HEK293T (cell line): ENCODE results near the gene HNRNPLL.

Experiments used
- BHLHE40 ChIP-seq: fragments of 450-650 bp; IDR thresholded peaks from 2 replicates; pipeline ENCODE4 v1.6.1; 2016; ENCODE audit warnings: mild to moderate bottlenecking, moderate library complexity, borderline replicate concordance
- HDGF ChIP-seq: fragments of 450-650 bp; IDR thresholded peaks from 2 replicates; pipeline ENCODE4 v1.6.1; 2017; ENCODE audit warnings: antibody characterized with exemption, borderline replicate concordance
- SP1 ChIP-seq: fragments of 450-650 bp; IDR thresholded peaks from 2 replicates; pipeline ENCODE4 v1.6.1; 2017

DNA sequence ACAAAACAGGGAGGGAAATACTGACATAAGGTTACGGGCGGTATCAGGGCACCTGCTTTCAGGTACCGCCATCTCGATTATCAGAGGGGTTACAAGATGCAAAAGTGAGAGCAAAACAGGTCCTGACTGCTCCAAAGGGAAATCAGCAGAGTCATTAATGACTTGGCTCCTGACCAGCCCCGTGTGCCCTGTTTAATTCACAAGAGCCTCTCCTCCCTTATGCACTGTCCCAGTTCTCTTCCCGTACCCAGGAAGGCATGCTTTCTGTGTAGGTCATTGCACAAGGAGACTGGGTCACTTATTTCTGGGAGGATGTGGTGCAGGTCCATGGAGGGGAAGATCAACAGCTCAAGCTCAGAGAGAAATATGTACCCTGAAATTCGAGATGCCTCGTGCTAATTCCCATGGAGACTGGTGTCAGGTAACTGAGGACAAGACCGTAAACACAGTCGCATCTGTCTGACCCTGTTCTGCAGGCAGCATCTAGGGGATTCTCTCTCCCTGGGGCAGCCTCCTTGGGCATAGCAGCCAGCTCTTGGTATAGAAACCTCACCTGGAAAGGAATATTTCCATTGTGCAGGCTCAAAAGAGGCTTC is 79.9 kb downstream of the HNRNPLL start:
- no peak for TF ChIP-seq SP1
- TF ChIP-seq BHLHE40 = no peak
- TF ChIP-seq HDGF = no peak
